K562 (cell line): ENCODE data around the gene ANKRD31. TPM values are rescaled to one million over a fixed set of nuclear protein-coding genes. Genes with fewer than 3 reads are reported as not detected.

Source experiments
- ATAC-seq: fragments of 200-7000 bp; cut with Tn5 transposase; 3 replicates; pipeline ENCODE4 v1.9.1; 2020; ENCODE audit warnings: moderate library complexity
- BruUV-seq: library from RNA; stranded (reverse); fragments of 400-500 nt; replicated peaks from 2 replicates; lab custom pipeline; 2021; lab: Mats Ljungman, UMichigan
- CTCF ChIA-PET: fragments of 300-600 bp; formaldehyde crosslinking; extraction: SDS; loops from one replicate; lab custom pipeline; 2021; ENCODE audit warnings: low intra/inter-chr PET ratio; lab: Yijun Ruan, JAX
- POLR2A ChIA-PET: fragments of 300-600, 350-650 bp; sonication (Branson Sonifier 250); formaldehyde crosslinking; extraction: SDS; loops from one replicate; lab custom pipeline; 2021; ENCODE audit warnings: antibody characterized with exemption, inconsistent platforms; lab: Yijun Ruan, JAX
- DNase-seq, 4 experiments: peaks; one replicate each; pipeline versions ENCODE4 v3.0.0 to v3.0.0-alpha.2; 2011 to 2018; ENCODE audit warnings: low spot score in 3 of 4, mixed read lengths in 3 of 4; ENCODE audit errors: extremely low read depth in 1 of 4
- FAIRE-seq: peaks from 2 replicates; lab custom pipeline; 2011; peaks lifted over from hg19 to GRCh38; lab: Jason Lieb, UNC
- H2AFZ ChIP-seq: 2 replicates; pipeline ENCODE4 v1.6.0; 2011; ENCODE audit warnings: low read depth, low read length, control low read depth, inconsistent platforms
- H3K27ac ChIP-seq: fragments of 200-600 bp; 3 replicates; pipeline ENCODE4 v1.8.0; 2011; ENCODE audit warnings: low read depth, mild to moderate bottlenecking, control low read depth, inconsistent platforms, low read length, moderate library complexity, mixed read lengths; ENCODE audit errors: extremely low read depth
- H3K27me3 ChIP-seq, 2 experiments: fragments of 300-600 bp in 1 of 2; 2 replicates in 1 of 2; 3 replicates in 1 of 2; pipeline versions ENCODE4 v1.6.0 to v1.8.0; 2011; ENCODE audit warnings: inconsistent platforms in 2 of 2, low read length in 2 of 2, mild to moderate bottlenecking in 1 of 2, mixed read lengths in 1 of 2, moderate library complexity in 1 of 2; ENCODE audit not compliant: control insufficient read depth in 2 of 2, insufficient read depth in 2 of 2
- H3K36me3 ChIP-seq: fragments of 300-600 bp; 3 replicates; pipeline ENCODE4 v1.8.0; 2011; ENCODE audit warnings: mild to moderate bottlenecking, low read length, inconsistent platforms; ENCODE audit not compliant: control insufficient read depth, insufficient read depth
- H3K4me1 ChIP-seq, 2 experiments: fragments of 200-600 bp in 1 of 2; replicated peaks in 1 of 2; 2 replicates in 1 of 2; 3 replicates in 1 of 2; pipeline versions ENCODE4 v1.5.1 to v1.8.0; 2011; ENCODE audit warnings: inconsistent platforms in 2 of 2, low read length in 2 of 2, mild to moderate bottlenecking in 1 of 2, mixed read lengths in 1 of 2, moderate library complexity in 1 of 2; ENCODE audit not compliant: control insufficient read depth in 2 of 2, insufficient read depth in 2 of 2
- H3K4me2 ChIP-seq: 2 replicates; pipeline ENCODE4 v1.6.1; 2011; ENCODE audit warnings: low read length, control low read depth, inconsistent platforms, mixed read lengths; ENCODE audit not compliant: insufficient read depth
- H3K4me3 ChIP-seq: fragments of 200-600 bp; sonication (generic), shearing (Covaris generic); 2 replicates; pipeline ENCODE4 v1.5.1; 2016; ENCODE audit warnings: control low read depth, inconsistent platforms
- H3K79me2 ChIP-seq: fragments of 200-600 bp; 3 replicates; pipeline ENCODE4 v1.8.0; 2011; ENCODE audit warnings: low read length, inconsistent platforms; ENCODE audit not compliant: control insufficient read depth, insufficient read depth
- H3K9ac ChIP-seq, 2 experiments: 2 replicates each; pipeline versions ENCODE4 v1.6.0 to v1.6.1; 2011; ENCODE audit warnings: low read depth in 2 of 2, low read length in 2 of 2, control low read depth in 1 of 2, inconsistent platforms in 1 of 2, mild to moderate bottlenecking in 1 of 2, mixed read lengths in 1 of 2; ENCODE audit not compliant: insufficient read depth in 1 of 2
- H3K9me1 ChIP-seq: one replicate; pipeline ENCODE4 v1.6.0; 2011; ENCODE audit warnings: inconsistent platforms, mild to moderate bottlenecking, low read length, moderate library complexity; ENCODE audit not compliant: control insufficient read depth, insufficient read depth
- H3K9me3 ChIP-seq: replicated peaks from 2 replicates; pipeline ENCODE4 v1.5.1; 2011; ENCODE audit warnings: low read depth, low read length, inconsistent platforms; ENCODE audit not compliant: control insufficient read depth, insufficient read depth
- H4K20me1 ChIP-seq: replicated peaks from 2 replicates; pipeline ENCODE4 v1.6.1; 2011; ENCODE audit warnings: low read length, inconsistent platforms, mixed read lengths; ENCODE audit not compliant: control insufficient read depth, insufficient read depth
- EWSR1 ChIP-seq: fragments of 450-650 bp; IDR thresholded peaks from 2 replicates; pipeline ENCODE4 v1.6.1; 2018; ENCODE audit warnings: borderline replicate concordance, mild to moderate bottlenecking, low read depth, moderate library complexity; ENCODE audit not compliant: partially characterized antibody
- JUND ChIP-seq, 2 experiments: IDR thresholded peaks; 2 replicates in 1 of 2; 3 replicates in 1 of 2; pipeline ENCODE4 v1.6.1; 2011; ENCODE audit warnings: borderline replicate concordance in 2 of 2, low read depth in 2 of 2, low read length in 2 of 2, improper control_type of control experiment in 1 of 2, missing biosample characterization in 1 of 2, missing genetic modification characterization in 1 of 2, missing genetic modification reagents in 1 of 2
- KDM1A ChIP-seq, 2 experiments: fragments of 450-650 bp; IDR thresholded peaks; 2 replicates each; pipeline ENCODE4 v1.6.1; 2016; ENCODE audit warnings: mild to moderate bottlenecking in 2 of 2
- MLX ChIP-seq, 2 experiments: fragments of 450-650 bp in 1 of 2; sonication (generic) in 1 of 2; formaldehyde crosslinking; conservative IDR thresholded peaks; 2 replicates each; pipeline versions ENCODE4 v1.4.0 to v1.8.1; 2020 to 2022; ENCODE audit warnings: mild to moderate bottlenecking in 1 of 2, missing genetic modification reagents in 1 of 2
- PBX2 ChIP-seq, 2 experiments: IDR thresholded peaks in 1 of 2; conservative IDR thresholded peaks in 1 of 2; 2 replicates each; pipeline ENCODE4 v1.6.1; 2016; ENCODE audit warnings: low read depth in 2 of 2, mild to moderate bottlenecking in 1 of 2, missing compliant biosample characterization in 1 of 2, missing genetic modification characterization in 1 of 2, moderate library complexity in 1 of 2
- POU5F1 ChIP-seq: fragments of 150-350 bp; IDR thresholded peaks from 2 replicates; pipeline ENCODE4 v1.6.1; 2014; ENCODE audit warnings: borderline replicate concordance, low read length, low read depth, mild to moderate bottlenecking; ENCODE audit not compliant: partially characterized antibody
- RBM15 ChIP-seq: fragments of 200-400 bp; formaldehyde crosslinking; IDR thresholded peaks from 2 replicates; pipeline ENCODE4 v1.6.1; 2018; ENCODE audit warnings: mild to moderate bottlenecking, low read length, moderate library complexity; ENCODE audit not compliant: insufficient read depth
- RBM39 ChIP-seq: fragments of 200-400 bp; formaldehyde crosslinking; optimal IDR thresholded peaks from 2 replicates; pipeline ENCODE3; 2018; ENCODE audit warnings: low read depth, low read length
- ZBTB9 ChIP-seq: fragments of 450-650 bp; formaldehyde crosslinking; IDR thresholded peaks from 2 replicates; pipeline ENCODE4 v1.4.0; 2020; ENCODE audit warnings: mild to moderate bottlenecking, moderate library complexity
- ZNF639 ChIP-seq, 2 experiments: fragments of 200-800 bp in 1 of 2; sonication (Bioruptor generic) in 1 of 2; sonication (generic) in 1 of 2; formaldehyde crosslinking in 1 of 2; IDR thresholded peaks in 1 of 2; conservative IDR thresholded peaks in 1 of 2; 2 replicates each; pipeline versions ENCODE4 v1.5.0 to v1.6.1; 2016 to 2020; ENCODE audit warnings: missing compliant biosample characterization in 1 of 2, missing genetic modification characterization in 1 of 2, missing genetic modification reagents in 1 of 2
- ZNF644 ChIP-seq: fragments of 200-800 bp; sonication (Bioruptor generic); IDR thresholded peaks from 2 replicates; pipeline ENCODE4 v1.6.1; 2016; ENCODE audit warnings: low read depth, missing genetic modification characterization, missing compliant biosample characterization
- ZZZ3 ChIP-seq: fragments of 450-650 bp; IDR thresholded peaks from 2 replicates; pipeline ENCODE4 v1.6.1; 2016; ENCODE audit warnings: antibody characterized with exemption, mild to moderate bottlenecking, moderate library complexity
- WGBS: fragments of 100-300 bp; shearing (Covaris generic); methylation state at CpG from one replicate; pipeline ENCODE4 v1.1.6; 2016; ENCODE audit warnings: low coverage, mixed read lengths; ENCODE audit not compliant: insufficient coverage; ENCODE audit errors: missing lambda C conversion rate; 5-methylcytosine and 5-hydroxymethylcytosine counted together
- in situ Hi-C: fragments of 300-500 bp; cut with MboI; formaldehyde crosslinking; loops from 4 replicates; pipeline ENCODE4 v1.15.0; 2018; ENCODE audit warnings: inconsistent platforms, mixed read lengths
- intact Hi-C: fragments of 100-400 bp; cut with micrococcal nuclease; formaldehyde crosslinking; loops from 2 replicates; pipeline ENCODE4 v1.14.2; 2022
- polyA plus RNA-seq, 8 experiments: library from polyadenylated mRNA; depleted of rRNA in 4 of 8; stranded (reverse) in 5 of 8; unstranded in 3 of 8; fragments of >200 nt; fragmentation: Nextera tagmentation in 2 of 8; fragmentation: Illumina TruSeq in 1 of 8; extraction: Ambion mirVana in 2 of 8; extraction: Trizol in 1 of 8; gene quantifications; 2 replicates each; pipeline versions ENCODE4 v1.2.1 to v1.2.3, GENCODE V29; 2011 to 2014; ENCODE audit warnings: inconsistent platforms in 1 of 8, missing spikeins in 1 of 8
- total RNA-seq, 7 experiments: library from RNA; depleted of rRNA in 6 of 7; stranded (reverse); fragments of >200 nt in 6 of 7; fragmentation: Illumina TruSeq in 2 of 7; extraction: Trizol in 2 of 7; gene quantifications; 2 replicates each; pipeline versions ENCODE4 v1.2.1 to v1.2.3, GENCODE V29; 2011 to 2021; ENCODE audit warnings: low replicate concordance in 1 of 7

Gene ANKRD31
- total and polyA plus RNA-seq, 9 of the 15 experiments (the other 6 are each of a cell fraction or from before 2014, with no cell fraction given) = under 0.01 to 0.11 (median 0.05) TPM; not detected in 1

- TF ChIP-seq PBX2 (CRISPR knock-in tag; IDR thresholded peaks at IDR 0.05; ENCODE audit: low read depth) (no peak), PBX2 (tag; conservative IDR thresholded peaks at IDR 0.05; ENCODE audit: low read depth) (no peak), RBM15 (no peak)
- TF ChIP-seq, all 486 proteins: peak for 0
These were observed 98.0 kb downstream of the ANKRD31 start (continued) for GRCh38 chr5:75138689-75139088.

GRCh38 chr5:75130818-75131349 is 105.8 kb downstream of the ANKRD31 start:
- no peaks in the 10 kb centered on the region for H3K36me3 ChIP-seq
- no peak for DNase-seq
- no peaks in the 10 kb centered on the region for H4K20me1 ChIP-seq
- H3K4me2 ChIP-seq = no peak overlapping the region
- intact Hi-C loops (no loop called here), in situ Hi-C loops (no loop called here)
- ChIA-PET CTCF (no interaction called here), POLR2A (interaction anchor here (0.6 kb wide), 1 partner anchor 12 kb away, joined by 3 read pairs; no protein-coding TSS in a partner anchor)
- ATAC-seq = no peak
- no peak overlapping the region for H3K4me3 ChIP-seq
- BruUV-seq = no TSS peak
- under 1% methylated on average over 17 of the region's 21 CpGs for WGBS
- no peaks in the 10 kb centered on the region for H3K27me3 ChIP-seq
- no peaks in the 10 kb centered on the region for H3K9me3 ChIP-seq
- no peaks in the 10 kb centered on the region for H3K4me1 ChIP-seq
- no peak for FAIRE-seq
- no peak overlapping the region for H3K9ac ChIP-seq
- H3K27ac ChIP-seq = no peak overlapping the region
- H3K79me2 ChIP-seq = no peaks in the 10 kb centered on the region
- no peaks in the 10 kb centered on the region for H3K9me1 ChIP-seq
- H2AFZ ChIP-seq = no peak overlapping the region
- no peak for TF ChIP-seq POU5F1
- no peak for TF ChIP-seq ZBTB9 (CRISPR knock-in tag)
- no peak for TF ChIP-seq EWSR1
- TF ChIP-seq ZNF644 = no peak
- no peak for TF ChIP-seq KDM1A (IDR thresholded peaks at IDR 0.05)
- no peak for TF ChIP-seq ZZZ3
- TF ChIP-seq RBM39 = no peak
- no peak for TF ChIP-seq ZNF639 (CRISPR knock-in tag; conservative IDR thresholded peaks at IDR 0.05 in 1 of 2, IDR thresholded peaks at IDR 0.05 in 1 of 2)
- no peak for TF ChIP-seq JUND (IDR thresholded peaks at IDR 0.05; ENCODE audit: borderline replicate concordance, low read depth, low read length)
- no peak for TF ChIP-seq JUND (tag; IDR thresholded peaks at IDR 0.05; ENCODE audit: borderline replicate concordance, low read depth, low read length)
- TF ChIP-seq MLX (CRISPR knock-in tag; conservative IDR thresholded peaks at IDR 0.05) = no peak
